SH-SY5Y (cell line): ENCODE measurements around the gene RGS8.

Experiments
- GATA2 ChIP-seq: IDR thresholded peaks from 2 replicates; pipeline ENCODE4 v1.6.1; 2011; ENCODE audit warnings: mild to moderate bottlenecking, low read depth, low read length
- GATA3 ChIP-seq: IDR thresholded peaks from 2 replicates; pipeline ENCODE4 v1.6.1; 2011; ENCODE audit warnings: low read depth, mild to moderate bottlenecking, low read length, moderate library complexity

The RGS8 gene, protein sequence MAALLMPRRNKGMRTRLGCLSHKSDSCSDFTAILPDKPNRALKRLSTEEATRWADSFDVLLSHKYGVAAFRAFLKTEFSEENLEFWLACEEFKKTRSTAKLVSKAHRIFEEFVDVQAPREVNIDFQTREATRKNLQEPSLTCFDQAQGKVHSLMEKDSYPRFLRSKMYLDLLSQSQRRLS

DNA sequence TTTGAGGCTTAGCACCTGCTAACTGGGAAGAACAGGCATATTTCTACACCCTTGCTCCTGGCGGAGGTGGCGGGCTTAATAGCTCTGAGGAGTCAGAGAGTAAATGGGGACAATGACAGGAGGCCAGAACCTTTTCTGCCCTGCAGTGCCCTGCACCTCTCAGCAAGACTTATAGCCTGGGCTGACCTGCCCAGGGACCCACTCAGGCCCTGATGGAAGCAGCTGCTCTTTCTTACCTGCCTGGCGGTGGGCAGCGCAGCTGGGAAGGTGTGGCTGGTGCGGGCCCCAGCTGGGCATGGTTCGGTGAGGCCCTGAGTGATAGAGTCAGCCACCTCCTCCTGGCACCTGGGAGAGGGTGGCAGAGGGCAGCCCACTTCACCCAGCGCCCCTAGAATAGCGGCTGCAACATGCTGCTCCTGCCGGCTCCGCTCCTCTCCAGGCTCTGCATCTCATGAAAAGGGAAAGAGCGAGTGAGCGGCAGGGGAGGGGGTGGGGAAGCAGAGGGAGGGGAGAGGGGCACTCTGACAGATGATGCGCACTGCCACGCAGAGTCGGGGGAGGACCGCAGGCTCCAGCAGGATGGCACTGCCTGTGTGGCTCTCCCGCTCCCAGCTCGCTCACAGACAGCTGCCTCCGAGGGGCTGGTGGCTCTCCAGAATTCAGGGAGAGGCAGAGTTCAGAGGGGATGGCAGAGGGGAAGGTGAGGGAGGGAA, at the start of gene RGS8:
RGS8 (minus strand) TSS at position 472 of the 713 bp plus-strand sequence. CDS start 14,938 bp downstream, outside the sequence.
- TF ChIP-seq GATA2 (no peak), GATA3 (no peak)

DNA sequence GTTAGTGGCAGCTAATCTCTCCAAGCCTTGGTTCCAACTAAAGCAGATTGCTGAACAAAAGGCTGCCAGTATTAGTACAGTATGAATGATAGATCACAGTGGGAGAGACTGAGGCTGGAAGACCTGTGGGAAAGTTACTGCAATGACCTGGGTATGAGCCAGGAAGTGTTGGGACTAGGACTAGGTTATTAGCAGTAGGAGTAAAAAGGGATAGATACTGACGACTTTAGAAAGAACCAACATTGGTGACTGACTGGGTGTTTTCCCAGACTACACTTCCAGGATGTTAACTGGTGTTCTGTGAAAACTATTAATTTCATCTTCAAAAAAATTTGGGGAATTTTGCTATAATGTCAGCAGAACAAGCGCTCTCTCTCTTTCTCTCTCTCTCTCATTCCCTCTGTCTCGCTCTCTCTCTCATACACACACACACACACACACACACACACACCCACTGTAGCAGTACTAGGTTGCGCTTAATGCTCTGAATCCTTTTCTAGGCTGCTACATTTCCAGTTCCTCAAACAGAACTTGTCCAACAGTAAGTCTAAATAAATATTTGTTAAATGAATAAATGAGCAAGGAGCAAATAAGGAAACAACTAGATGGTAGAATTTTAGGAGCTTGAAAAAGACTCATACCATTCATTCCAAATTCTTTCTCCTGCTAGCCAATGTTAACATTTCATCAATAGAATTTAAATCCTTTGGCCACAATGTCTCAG, 47.6 kb upstream of the RGS8 start:
- TF ChIP-seq GATA2 = no peak
- TF ChIP-seq GATA3 = no peak

DNA sequence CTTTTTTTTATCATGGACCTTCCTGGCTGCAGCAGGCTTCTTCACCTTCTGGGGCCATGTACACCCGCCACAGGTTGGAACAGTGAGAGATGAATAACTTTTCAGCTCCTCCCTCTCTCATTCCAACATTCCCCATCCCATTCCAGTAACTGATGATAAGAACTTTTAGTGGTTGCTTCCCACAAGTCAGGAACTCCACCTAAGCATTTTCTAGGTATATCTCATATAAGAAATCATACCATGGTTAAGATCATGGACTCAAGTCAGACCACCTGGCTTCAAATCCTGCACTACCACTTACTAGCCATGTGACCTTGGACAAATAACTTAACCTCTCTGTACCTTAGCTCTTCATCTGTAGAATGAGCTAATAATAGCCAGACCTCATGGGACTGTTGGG, 42.5 kb upstream of the RGS8 start:
- no peak for TF ChIP-seq GATA2
- TF ChIP-seq GATA3 = no peak

DNA sequence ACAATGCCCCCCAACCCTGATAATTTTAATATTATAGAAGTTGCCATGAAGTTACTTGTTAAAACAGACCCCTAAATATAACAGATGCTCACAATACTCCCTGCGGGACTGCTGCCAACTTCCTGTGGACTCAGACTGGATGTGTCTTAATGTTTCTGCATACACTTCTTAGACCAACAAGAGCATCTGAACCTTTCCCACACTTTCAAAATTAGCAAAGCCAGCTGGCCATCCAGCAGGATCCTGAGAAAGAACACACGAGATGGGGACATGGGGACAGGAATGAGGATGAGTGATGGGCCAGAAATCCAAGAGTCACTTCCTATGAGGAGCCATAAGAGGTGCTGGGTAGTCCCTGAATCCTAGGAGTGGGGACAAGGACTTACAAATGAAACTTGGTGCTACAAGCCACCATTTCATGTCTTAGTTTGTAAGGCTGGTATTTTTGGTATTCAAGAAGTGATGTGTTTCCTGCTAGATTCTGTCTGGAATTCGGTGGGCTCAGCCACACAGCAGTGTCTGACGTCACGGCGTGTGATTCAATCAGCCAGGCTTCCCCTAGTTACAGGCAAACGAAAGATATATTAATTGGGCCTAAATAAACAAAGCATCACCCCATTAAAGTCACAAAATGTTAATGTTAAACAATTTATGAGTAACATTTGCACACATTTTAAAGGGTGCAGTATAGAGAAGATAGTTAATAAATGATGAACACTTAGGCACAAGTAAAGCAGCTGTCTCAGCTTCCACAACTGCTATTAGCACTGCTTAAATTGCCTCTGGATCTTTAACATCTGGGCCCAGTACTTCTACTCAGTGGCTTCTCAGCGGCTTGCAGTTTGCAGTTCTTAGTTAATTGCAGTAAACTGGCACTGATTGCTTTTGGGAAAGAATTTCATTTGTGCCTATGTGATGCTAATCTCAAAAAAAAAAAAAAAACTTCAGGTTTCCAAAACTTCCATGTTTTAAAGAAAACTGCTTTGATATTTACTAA, 41.2 kb upstream of the RGS8 start:
- no peak for TF ChIP-seq GATA3
- no peak for TF ChIP-seq GATA2

DNA sequence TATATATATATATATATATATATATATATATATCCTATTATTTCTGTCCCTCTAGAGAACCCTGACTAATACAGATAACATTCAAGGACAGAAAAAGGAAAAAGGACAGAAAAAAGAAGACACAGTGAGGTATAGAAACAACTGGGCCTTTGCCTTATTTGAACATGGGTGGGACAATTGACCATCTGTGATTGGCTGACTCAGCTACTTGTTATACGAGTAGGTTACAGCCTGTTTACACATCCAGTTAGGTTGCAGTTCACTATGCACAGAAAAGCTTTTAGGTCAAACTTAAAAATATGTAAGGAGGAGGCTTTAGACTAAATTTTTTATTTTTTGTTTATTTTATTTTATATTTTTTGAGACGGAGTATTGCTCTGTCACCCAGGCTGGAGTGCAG, 39.8 kb upstream of the RGS8 start:
- no peak for TF ChIP-seq GATA2
- TF ChIP-seq GATA3 = no peak

DNA sequence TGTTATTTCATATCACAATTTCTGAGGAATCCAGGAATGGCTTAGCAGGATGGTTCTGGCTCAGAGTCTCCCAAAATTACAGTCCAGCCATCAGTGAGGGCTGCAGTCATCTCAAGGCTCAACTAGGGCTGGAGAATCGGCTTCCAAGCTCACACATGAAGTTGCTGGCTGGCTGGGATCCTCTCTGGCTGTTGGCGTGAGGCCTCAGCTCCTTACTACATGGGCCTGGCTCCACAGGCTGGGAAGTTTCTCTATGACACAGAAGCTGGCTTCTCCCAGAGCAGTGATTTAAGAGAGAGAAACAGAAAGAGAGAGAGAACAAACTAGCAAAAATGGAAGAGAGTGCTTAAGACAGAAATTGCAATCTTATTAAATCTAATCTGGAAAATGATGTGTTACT, 38.8 kb upstream of the RGS8 start:
- TF ChIP-seq GATA3 (no peak), GATA2 (no peak)

DNA sequence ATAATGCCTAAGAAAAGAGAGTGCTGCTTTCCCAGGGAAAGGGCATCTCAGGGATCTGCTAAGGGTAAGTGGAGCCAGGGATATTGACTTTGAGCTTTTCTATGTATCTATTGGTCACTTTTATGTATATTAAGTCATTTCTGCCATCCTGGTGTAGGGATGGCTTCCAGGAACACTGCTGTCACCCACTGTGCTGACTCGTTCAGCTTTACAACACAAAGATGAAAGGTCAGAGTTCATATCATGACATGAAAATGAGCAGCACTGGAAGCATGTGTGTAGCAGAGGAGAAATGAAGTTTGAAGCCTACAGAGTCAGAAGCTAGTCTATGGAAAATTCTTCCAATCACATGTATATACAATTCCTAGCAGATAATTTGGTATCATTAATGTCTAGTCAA, 37.1 kb upstream of the RGS8 start:
- TF ChIP-seq GATA3 (no peak), GATA2 (no peak)

DNA sequence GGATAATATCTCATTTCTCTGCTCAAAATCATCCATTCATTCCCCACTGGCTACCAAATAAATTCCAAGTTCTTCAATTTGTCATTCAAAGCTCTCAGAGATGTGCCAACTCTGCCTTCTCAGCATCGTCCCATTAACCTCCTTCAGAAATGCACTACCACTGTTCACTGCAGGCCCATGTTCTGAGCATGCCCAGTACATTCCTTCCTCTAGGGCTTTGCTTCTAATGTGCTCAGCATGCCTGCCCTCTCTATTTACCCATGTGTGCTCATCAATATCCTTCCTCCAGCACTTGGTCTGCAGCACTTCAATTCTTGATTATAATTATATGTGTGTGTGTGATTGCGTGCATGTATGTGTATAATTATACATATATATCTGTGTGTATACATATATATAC, 36.1 kb upstream of the RGS8 start:
- TF ChIP-seq GATA2 (no peak), GATA3 (no peak)

DNA sequence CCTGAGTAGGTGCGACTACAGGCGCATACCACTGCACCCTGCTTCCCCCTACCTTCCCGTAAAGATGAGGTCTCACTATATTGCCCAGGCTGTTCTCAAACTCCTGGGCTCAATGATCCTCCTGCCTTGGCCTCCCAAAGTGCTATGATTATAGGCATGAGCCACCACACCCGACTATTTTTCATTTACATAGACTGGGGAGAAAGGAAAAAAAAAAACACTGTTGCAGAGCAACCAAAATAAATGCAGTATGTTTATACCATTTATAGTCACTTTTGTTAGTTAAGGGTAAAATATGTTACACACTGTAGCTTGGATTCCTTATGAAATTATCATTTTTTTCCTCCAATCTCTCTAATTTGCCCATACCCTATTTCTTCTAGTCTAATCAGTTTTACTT, 35.2 kb upstream of the RGS8 start:
- TF ChIP-seq GATA3 = no peak
- TF ChIP-seq GATA2 = no peak

DNA sequence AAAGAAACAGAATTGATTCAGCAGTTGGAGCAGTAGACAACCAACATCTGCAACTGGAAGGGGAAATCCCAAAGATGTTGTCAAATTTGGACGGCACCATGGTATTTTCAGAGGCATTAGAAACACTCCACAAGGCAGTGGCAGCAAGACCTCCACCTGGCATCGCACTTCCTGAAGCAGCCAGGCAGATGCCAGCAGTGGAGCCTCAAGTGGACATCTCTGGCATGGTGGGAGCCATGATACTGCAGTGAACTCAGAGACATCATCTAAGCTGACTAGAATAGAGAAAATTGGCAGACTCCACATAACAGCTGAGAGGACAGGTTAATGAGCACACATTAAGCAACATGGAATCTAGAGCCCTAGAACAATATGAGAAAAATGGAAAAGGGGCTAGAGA, 33.9 kb upstream of the RGS8 start:
- no peak for TF ChIP-seq GATA3
- TF ChIP-seq GATA2 = no peak

DNA sequence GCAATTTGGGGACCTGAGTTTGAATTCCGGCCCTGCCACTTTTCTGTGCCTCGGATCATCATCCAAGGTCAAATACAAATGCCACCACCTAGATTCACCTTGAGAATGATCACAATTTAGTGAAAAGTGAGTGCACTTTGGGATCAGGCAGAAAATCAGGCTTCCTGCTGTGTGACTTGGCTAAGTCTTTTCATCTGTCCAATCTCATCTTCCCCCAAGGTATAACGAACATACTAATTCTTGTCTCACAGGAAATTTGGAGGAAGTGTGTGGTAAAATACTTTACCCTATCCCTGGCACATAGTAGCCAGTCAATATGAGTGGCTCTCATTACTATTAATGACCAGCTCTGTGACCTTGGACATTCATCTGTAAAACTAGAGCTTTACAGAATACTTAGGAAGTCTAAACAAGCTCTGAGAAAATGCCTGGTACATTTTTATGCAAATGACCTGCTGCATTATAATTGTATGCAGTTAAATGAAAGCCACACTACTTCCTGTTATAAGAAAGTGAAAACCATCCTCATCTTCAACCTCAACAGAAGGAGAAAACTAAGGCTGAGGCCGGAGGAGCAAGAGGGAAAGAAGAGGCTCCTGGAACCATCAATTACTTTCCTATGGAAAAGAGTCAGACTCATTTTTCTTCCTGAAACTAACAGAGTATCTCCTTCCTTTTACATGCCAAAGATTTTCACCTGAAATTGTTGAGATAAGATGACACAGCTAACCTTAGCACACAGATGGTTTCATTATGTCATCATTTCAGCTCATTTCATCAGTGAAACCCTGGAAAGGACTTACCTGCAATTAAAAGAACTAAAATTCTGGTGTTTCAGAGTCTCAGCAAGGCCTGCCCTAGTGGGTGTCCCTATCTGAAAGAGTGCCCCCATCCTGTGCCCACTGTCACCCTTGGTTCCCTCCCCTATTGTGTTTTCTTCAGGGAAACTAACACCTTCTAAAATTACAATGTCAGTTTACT, 32.6 kb upstream of the RGS8 start:
- TF ChIP-seq GATA3 (no peak), GATA2 (no peak)

DNA sequence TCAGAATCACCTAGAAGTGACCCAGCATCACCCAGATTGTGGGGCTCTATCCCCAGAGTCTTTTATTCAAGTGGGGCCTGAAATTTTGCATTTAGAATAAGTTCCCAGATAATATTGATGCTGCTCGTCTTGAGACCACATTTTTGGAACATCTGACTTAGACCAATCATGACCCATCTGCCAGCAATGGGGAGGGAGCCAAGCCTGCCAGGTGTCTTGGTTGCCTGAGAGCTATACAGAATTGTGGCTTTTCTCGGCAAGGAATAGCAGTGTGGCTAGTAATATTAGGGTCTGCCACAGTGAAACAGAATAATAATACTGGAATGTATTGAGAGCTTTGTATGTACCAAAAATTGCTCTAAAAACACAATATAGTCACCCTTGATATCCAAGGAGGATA, 31.1 kb upstream of the RGS8 start:
- TF ChIP-seq GATA3 = no peak
- no peak for TF ChIP-seq GATA2

DNA sequence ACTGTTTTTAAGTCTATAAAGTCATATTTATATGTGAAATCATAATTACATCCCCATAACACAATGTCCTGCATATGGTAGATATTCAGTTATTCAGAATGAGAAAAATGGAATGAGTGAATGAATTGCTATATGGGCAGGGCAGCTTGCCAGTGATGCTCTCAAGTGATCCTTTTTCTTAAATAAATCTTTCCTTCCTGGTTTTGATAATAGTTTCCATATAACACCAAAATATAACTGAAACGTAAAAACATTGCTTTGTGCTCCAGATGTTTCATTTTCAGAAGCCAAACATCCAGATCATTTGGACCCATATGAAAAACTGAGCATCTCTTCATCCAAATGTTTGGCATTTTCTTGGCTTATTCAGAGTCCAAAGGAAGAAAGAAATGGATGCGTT, 30.2 kb upstream of the RGS8 start:
- no peak for TF ChIP-seq GATA3
- no peak for TF ChIP-seq GATA2

DNA sequence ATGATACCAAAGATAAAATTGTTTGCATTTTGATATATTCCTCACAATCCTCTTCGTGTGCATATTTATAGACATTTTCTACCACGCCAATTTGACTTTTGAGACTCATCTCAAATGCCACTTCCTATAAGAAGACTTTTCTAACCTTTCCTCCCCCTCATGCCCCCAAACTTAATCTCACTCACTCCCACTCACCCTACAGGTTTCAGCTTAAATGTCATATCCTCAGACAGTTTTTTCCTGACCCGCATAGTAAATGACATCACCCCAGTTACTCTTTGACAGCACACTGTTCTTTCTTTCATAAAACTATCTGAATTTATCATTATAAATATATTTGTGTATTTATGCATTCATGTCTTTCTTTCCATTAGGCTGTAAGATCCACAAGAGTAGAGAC, 29.6 kb upstream of the RGS8 start:
- TF ChIP-seq GATA3 (no peak), GATA2 (no peak)
